T1000 (cell line): Measurements from ENCODE around the gene PLCL1.

ENCODE experiments used
- DNase-seq: peaks from one replicate; lab custom pipeline; 2025; ENCODE audit warnings: mixed read lengths; lab: John Stamatoyannopoulos, UW

PLCL1 gene

GRCh38 chr2:197885587-197885986 lies 81.2 kb downstream of the PLCL1 start:
- DNase-seq, result no peak

- no peak for DNase-seq
These were observed 83.9 kb downstream of the PLCL1 start for GRCh38 chr2:197888321-197888720.

GRCh38 chr2:197889041-197889440 lies 84.6 kb downstream of the PLCL1 start:
- no peak for DNase-seq

- no peak for DNase-seq
These were observed 85.8 kb downstream of the PLCL1 start for GRCh38 chr2:197890168-197890567.

GRCh38 chr2:197891897-197892442 lies 87.6 kb downstream of the PLCL1 start:
- DNase-seq, result no peak

- DNase-seq, result no peak
These were observed 89.2 kb downstream of the PLCL1 start for GRCh38 chr2:197893403-197894177.

GRCh38 chr2:197894751-197895274 lies 90.4 kb downstream of the PLCL1 start:
- DNase-seq, result no peak

- no peak for DNase-seq
These were observed 93.7 kb downstream of the PLCL1 start for GRCh38 chr2:197897960-197898678.

GRCh38 chr2:197904446-197904845 lies 100.1 kb downstream of the PLCL1 start:
- DNase-seq, result no peak

- no peak for DNase-seq
These were observed 103.8 kb downstream of the PLCL1 start for GRCh38 chr2:197908156-197908555.

- DNase-seq, result peak; percentile 70
These were observed 104.8 kb downstream of the PLCL1 start for GRCh38 chr2:197908990-197909776.

GRCh38 chr2:197911667-197912066 lies 107.3 kb downstream of the PLCL1 start:
- DNase-seq, result no peak

GRCh38 chr2:197913084-197913483 lies 108.7 kb downstream of the PLCL1 start:
- DNase-seq, result no peak

- no peak for DNase-seq
These were observed 110.4 kb downstream of the PLCL1 start for GRCh38 chr2:197914778-197915177.

- DNase-seq, result no peak
These were observed 111.3 kb downstream of the PLCL1 start for GRCh38 chr2:197915548-197916265.

- no peak for DNase-seq
These were observed 115.1 kb downstream of the PLCL1 start for GRCh38 chr2:197919487-197919886.

- no peak for DNase-seq
These were observed 115.7 kb downstream of the PLCL1 start for GRCh38 chr2:197920088-197920487.

GRCh38 chr2:197920592-197921201 lies 116.3 kb downstream of the PLCL1 start:
- no peak for DNase-seq

- DNase-seq, result no peak
These were observed 120.1 kb downstream of the PLCL1 start for GRCh38 chr2:197924483-197924882.

- no peak for DNase-seq
These were observed 120.8 kb downstream of the PLCL1 start for GRCh38 chr2:197925204-197925603.

GRCh38 chr2:197925976-197926375 lies 121.6 kb downstream of the PLCL1 start:
- DNase-seq, result no peak
